Mesenteric fat pad (tissue), 1 donor: ENCODE measurements around the gene CPT1B. TPM values are rescaled to one million over a fixed set of nuclear protein-coding genes. Genes with fewer than 3 reads are reported as not detected.
"Not testable (repeated sequence)": the region's sequence is repeated elsewhere in the genome, so short reads cannot be mapped to it uniquely, and the experiment has no call there.

Experiments
- DNase-seq: peaks from one replicate; pipeline ENCODE4 v3.0.0-alpha.2; 2020; ENCODE audit warnings: low spot score
- total RNA-seq: library from RNA; stranded (reverse); fragmentation: NEBNext Ultra II Directional; extraction: Animal tissue kit (Norgen Biotek cat#: 25700); gene quantifications from one replicate; pipeline ENCODE4 v1.2.1, GENCODE V29; 2021
- donor health status: DM: yes; HTN: yes; CAD: no.

The CPT1B gene
- total RNA-seq, 1 donor from 2014 or later, result 10.4 TPM

DNA sequence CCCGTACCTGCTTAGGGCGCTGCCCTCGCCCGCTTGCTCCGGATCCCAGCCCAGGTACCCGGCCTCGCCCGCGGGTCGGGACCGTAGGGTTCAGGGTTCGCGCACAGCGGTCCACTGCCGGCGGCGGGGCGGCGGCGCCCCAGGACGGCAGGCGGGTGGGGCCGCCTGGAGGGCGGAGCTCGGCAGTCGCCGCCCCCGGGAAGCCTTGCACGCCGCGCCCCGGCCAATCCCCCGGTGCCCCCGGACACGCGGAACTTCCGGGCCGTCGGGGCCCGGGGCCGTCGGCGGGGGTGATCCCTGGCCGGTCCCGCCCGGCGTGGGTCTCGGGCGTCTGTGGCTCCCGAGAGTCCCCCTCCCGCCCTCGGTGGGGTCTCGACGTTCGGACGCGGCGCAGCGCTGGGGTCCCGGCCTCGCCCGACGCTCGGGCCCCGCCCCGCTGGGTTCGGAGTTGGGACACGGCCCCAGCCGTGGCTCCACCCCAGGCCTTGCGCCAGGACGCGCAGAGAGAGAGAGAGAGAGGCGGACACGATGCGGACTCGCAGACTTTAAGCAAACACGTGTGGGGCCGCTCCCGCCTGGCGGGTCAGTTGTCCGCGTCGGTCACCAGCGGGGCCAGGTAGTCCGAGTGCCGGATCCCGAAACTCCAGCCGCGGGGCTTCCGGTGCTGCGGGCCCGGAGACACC, 48.2 kb downstream of the CPT1B start, which contains the start of gene TYMP:
TSS of gene TYMP (minus strand) at position 116 of the 683 bp plus-strand sequence. CDS start 303 bp downstream, outside the sequence.
- peak; percentile 95 for DNase-seq

DNA sequence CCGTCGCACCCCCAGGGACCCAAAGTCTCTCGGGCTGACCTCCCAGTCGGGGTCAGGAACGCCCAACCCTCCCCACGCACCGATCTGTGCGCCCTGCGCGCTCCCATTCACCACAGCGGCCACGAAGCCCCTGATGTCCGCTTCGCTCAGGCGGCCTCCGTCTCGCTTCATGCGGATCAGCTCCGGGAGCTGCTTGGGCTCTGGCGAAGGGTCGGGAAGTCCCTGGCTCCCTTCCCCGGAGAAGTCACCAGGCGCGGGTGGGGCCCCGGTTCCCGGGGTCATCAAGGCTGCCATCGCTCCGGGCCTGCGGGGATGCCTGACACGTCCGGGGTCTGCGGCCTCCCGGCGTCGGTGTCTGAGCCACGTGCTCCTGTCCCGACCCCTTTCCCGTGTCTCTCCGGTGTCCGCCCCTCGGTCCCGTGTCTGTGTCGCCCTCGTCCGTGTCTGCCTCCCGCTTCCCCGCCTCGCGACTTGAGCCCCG, 48.8 kb downstream of the CPT1B start:
- DNase-seq, result no peak

DNA sequence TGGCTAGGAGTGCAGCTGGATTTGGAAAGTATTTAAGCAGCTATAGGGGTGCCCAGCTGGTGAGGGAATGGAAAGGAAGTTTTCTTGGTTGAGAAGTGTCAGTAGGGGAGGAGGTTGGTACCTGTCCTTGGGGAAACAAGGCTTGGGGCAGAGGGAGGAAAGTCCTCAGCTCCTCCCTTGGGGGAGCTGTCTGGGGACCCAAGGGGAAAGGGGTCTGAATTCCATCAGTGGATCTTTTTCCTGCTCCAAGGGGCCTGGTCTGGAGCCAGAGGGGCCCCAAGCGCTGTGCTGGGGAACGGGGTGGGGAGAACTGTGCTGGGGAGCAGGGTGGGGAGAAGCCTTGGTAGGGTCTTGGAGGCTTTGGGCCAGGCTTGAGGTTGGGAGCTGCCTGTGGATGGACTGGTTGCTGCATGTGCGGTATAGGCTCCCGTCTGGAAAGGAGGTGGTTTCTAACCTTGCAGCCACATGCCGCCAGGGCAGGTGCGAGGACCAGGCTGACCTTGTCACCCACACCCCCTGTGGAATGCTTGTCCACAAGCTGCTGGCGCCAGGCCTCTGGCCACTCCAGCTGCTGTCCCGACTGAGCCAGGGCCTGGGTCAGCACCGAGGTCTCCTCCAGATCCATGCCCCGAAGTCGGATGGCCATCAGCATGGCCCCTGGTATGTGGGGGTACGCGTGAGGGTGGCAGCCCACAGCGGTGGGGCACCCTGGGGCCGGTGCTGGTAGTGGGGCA, 49.4 kb downstream of the CPT1B start:
- DNase-seq, result no peak

DNA sequence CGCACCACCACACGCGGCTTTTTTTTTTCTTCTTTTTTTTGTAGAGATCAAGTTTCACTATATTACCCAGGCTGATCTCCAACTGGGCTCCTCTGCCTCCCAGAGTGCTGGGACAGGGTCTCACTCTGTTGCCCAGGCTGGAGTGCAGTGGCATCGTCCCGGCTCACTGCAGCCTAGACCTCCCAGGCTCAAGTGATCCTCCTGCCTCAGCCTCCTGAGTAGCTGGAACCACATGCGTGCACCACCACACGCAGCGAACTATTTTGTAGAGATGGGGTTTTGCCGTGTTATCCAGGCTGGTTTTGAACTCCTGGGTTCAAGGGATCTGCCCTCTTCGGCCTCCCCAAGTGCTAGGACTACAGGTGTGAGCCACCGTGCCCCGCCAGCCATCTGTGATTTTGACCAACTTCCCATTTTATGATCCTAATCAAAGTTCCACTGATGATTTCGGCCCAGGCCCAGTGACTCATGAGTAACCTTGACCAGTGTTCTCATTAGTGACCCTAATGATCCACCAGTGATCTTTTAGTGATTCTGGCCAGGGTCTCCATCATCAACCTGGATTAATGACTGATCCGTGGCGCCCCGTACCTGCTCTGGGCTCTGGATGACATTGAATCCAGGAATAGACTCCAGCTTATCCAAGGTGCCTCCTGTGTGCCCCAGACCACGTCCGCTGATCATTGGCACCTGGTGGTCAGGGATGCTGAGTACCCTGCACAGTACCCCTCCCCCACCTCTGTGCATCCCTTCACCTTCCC, 50.1 kb downstream of the CPT1B start:
- DNase-seq, result no peak

DNA sequence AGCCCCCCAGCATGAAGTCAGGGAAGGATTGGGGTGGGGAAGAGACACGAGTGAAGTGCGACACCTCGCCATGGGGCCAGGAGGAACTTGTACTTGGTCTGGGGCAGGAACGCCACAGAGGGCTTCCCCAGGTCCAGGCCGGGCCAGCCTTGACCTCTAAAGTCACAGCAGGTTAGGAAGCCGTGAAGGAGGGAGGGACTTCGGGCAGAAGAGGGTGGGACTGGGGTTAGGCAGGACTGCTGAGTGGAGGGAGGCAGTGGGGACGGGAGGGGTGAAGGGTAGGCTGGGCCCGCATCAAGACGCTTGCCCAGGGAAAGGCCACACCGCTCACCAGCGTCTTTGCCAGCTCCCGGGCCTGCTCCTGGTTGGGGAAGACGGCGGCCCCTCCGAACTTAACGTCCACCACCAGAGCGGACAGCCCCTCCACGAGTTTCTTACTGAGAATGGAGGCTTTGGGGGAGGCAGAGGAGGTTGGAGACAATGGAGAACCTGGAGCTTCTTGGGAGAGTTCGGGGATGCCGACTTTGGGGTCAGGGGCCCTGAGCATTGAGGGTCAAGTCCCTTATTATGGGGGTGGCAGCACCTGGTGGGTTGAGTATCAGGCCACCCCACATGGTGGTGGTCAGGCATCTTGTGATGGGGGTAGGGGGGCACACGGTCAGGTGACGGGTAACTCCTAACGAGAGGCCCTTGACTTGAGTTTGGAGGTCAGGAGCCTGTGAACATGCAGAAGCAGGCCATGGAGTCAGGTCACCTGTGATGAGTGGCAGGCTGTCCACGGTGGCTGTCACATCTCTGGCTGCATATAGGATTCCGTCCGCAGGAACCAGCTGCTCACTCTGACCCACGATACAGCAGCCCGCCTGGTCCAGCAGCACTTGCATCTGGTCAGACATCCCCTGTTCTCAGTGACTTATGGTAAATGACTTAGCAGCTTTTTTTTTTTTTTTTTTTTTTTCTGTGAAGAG, 51.1 kb downstream of the CPT1B start:
- DNase-seq, result no peak

DNA sequence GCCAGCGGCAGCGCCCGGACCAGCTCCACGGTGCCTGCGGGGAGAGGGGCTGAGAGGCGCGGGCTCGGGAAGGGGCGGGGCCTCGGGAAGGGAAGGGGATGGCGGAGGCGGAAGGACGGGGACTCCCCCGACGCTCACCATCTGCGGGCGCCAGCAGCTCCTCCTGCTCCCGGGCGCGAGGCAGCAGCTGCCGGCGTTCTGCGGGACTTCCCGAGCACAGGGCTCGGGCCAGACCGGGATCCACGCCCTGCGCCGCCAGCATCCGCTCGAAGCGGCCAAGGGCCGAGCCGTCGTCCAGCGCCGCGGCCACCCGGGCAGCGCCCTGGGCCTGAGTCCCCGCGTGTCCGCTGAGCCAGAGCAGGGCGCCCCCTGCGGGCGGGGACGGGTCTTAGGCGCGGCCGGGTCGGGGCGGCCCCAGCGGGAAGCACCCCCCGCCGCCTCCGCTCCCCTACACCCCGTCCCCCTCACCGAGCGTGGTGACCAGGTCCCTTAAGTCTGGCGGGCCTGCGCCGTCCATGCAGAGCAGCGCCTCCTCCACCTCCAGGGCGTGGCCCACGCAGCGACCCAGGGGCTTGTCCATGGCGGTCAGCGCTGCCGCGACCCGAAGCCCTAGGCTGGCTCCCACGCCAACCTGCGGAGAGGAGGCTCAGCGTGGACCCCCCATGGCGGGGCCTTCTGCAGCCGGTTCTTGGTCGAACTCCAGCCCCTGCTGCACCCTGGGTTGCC, 52.0 kb downstream of the CPT1B start:
- no peak for DNase-seq

DNA sequence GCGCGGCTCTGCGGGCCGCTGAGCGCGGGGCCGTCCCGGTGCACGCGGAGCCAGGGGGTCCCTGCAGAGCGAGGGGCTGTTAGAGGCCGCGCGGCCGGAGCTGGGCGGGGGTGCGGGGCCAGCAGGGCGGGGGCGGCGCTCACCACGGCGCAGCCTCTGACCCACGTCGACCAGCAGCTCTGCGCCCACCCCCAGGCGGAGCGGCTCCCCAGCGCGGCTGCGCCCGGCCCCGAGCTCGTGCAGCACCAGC, 52.4 kb downstream of the CPT1B start:
- DNase-seq, result no peak

DNA sequence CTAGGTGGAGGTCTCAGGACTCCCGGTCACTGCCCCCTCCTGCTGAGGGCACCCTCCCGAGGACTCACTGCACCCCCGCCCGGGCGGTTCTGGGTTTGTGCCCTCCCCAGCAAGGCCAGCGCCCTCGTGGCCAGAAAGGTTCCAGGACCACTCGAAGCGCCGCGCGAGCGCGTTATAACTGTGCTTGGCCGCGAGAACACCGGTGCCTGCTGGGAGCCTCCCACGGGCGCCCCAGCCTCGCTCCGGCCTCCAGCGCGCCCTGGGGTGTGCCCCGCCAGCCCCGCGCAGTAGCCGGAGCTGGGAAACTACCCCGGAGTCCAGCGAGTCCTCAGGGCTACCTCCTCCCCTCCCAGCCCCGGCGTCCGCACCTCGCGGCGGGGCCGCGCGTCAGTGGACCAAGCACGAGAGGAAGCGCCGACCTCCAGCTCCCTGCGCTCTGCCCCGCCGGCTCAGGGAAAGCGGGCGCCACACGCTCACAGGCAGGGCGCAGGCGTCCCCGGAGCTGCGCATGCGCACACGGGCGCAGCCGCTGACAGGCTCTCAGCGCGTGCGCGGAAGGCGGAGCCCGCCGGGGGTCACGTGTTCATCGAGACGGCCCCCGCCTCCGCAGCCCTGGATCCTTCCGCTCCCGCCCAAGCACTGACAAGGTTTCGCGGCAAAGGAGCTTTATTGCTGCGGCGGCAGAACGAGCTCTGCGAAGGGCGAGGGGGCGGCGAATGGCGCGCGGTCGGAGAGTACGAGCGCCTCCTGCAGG, 52.9 kb downstream of the CPT1B start, which contains the start of gene SCO2:
TSS of gene SCO2 (minus strand) at position 495 of the 754 bp plus-strand sequence. CDS start 1,187 bp downstream, outside the sequence.
- peak; percentile 99 for DNase-seq

DNA sequence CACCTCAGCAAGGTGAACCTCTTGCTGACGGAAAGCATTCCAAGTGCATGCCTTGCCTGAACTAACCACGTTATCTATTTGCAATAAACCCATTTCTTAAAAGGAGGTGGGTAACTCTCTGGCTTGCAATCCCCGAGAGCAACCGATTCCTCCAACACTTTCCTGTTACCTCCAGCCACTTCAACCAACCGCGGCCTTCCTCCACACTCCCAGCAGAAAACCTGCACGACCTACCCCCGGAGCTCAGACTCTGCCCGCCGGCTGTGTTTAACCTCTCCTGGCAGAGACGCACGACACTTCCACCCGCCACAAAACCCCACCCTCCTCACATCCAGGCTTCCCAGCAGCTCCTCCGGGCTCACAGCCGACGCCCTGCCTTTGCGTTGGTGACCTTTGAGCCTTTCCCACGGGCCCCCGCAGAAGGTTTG, 53.5 kb downstream of the CPT1B start:
- DNase-seq, result no peak

DNA sequence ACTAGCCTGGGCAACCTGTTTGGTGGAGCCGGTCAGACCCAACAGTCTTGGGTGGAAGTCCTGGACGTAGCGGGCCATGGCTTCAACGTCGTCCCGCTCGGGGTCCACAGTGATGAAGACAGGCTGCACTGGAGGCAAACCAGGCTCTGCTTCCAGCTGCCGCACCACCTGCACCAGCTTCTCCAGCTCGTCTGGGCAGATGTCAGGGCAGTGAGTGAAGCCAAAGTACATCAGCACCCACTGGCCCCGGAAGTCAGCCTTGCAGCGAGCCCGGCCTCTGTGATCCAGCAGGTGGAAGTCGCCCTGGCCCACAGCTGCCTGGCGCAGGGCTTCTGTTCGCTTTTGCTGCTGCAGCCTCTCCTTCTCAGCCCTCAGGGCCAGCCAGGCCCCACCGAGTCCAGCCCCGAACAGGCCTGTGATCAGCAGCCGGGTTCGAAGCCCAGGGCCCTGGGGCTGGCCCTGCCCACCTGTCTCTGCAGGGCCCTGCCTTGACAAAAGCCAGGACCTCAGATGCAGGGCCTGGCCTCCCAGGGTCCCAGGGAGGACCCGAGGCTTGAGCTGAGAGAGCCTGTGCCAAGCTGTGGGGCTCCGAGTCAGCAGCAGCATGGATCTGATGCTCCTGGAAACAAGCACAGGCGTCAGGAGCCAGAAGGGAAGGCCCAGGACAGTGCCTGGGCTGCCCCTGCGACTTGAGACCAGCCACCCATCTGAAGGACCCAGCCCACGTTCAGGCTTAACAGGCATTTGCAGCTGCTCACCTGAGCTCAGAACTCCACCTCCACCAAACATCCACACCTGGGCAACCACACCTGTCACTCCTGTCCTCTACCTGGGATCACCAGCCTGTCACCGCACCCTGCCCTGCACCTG, 54.2 kb downstream of the CPT1B start:
- DNase-seq, result no peak

DNA sequence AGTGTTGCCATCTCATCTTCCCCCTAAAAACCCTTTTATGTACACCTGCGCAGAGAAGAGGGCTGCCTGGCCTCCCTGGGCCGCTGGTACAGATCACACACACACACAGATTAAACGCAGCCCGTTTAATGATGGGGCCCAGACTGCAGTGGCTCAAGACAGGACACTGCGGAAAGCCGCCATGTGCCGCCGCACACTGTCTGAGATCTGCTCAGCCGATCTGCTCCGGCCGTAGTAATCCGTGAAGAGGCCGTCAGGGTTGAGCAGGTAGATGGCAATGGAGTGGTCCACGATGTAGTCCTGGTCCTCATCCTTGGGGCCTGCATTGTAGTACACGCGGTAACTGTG, 54.8 kb downstream of the CPT1B start:
- DNase-seq, result no peak

DNA sequence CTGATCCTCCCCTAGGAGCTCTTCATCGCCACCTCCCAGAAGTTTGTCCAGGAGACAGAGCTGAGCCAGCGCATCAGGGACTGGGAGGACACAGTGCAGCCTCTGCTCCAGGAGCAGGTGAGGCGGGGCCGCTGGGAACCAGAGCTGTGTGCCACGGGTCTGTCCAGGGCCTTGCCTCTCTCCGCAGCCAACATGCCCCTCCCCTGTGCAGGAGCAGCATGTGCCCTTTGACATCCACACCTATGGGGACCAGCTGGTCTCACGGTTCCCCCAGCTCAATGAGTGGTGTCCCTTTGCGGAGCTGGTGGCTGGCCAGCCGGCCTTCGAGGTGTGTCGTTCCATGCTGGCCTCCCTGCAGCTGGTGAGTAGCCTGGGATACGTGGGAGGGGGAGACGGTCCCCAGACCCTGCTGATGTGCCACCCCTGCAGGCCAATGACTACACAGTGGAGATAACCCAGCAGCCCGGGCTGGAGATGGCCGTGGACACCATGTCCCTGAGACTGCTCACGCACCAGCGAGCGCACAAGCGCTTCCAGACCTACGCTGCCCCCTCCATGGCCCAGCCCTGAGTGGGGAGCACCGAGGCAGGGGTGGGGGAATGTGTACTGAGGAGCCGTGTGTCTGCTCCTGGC, 55.3 kb downstream of the CPT1B start:
- DNase-seq, result no peak

DNA sequence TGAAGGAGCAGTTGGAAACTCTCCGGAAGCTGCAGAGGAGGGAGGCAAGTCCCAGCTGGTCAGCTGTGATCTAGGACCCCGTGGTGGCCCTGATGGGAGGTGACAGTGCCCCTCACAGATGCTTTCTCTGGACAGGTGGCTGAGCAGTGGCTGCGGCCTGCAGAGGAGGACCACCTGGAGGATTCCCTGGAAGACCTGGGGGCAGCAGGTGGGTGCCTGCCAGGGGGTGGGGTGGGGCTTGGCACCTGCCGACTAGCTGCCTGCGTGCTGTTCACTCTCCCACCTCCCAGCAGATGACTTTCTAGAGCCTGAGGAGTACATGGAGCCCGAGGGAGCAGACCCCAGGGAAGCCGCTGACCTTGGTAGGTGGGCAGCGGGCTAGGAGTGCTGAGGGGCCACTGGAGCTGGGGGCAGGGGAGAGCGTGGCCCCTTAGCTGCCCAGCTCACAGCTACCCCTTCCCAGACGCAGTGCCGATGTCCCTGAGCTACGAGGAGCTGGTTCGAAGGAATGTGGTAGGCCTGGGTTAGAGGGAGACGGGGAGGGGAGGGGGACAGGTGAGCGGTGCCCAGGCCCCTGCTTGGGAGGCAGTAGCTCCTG, 55.9 kb downstream of the CPT1B start:
- no peak for DNase-seq

DNA sequence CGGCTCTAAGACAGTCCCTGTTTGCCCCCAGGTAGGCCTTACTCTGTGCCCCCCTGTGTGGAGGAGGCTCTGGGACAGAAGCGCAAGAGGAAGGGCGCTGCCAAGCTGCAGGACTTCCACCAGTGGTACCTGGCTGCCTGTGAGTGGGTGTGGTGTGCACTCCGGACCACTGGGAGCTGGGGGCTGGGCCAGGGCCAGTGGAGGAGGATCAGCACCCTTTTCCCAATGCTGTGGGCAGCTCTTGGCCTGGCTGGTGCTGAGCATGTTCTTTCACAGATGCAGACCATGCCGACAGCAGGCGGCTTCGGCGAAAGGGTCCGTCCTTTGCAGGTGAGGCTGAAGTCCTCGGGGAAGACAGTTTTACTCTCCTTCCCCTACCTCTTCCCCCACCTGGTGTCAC, 56.5 kb downstream of the CPT1B start:
- no peak for DNase-seq

DNA sequence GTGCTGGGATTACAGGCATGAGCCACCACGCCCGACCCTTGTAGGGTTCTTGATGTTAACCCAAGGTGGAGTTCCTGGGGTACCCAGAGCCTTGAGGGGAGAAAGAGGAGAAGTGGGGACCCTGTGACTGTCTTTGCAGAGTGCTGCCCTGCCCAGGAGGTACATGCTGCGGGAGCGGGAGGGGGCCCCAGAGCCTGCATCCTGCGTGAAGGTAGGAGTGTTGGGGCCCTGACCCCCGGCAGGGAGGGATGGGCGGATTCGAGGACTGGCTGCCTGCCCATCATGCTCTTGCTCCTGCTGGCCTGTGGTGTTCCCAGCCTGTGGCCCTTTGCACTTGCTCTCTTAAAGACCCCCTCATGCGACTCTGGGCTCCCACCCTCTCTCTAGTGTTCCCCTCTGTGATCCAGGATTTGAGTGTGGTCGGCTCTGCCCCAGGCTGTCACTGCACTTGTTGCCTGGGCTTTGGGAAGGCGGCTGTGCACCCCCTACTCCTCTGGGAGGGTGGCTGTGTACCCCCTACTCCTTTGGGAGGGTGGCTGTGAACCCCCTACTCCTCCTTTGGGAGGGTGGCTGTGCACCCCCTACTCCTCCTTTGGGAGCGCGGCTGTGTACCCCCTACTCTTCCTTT, 57.3 kb downstream of the CPT1B start:
- no peak for DNase-seq

DNA sequence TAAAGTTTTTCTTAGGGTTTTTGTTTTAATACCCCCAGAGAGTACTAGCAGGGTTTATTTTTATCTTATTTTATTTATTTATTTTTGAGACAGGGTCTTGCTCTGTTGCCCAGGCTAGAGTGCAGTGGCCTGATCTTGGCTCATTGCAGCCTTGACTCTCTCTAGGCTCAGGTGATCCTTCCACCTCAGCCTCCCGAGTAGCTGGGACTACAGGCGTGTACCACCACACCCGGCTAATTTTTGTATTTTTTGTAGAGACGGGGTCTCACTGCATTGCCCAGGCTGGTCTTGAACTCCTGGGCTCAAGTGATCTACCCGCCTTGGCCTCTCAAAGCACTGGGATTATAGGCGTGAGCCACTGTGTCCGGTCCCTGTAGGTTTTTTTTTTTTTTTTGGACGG, 58.0 kb downstream of the CPT1B start:
- not testable (repeated sequence) for DNase-seq

DNA sequence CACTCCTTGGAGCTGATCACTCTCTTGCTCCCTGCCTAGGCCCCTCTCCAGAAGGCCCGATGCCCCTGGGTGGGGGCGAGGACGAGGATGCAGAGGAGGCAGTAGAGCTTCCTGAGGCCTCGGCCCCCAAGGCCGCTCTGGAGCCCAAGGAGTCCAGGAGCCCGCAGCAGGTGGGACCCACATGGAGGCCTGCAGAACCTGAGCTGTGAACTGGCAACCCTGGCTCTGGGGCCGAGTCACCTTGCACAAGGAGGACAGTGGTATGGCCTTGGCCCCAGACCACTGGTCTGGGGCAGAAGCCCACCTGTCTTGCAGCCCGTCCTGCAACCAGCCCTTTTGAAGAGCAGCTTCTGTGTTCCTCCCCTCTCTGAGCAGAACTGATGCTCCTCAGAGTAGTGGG, 59.1 kb downstream of the CPT1B start:
- no peak for DNase-seq
